ENCODE results near the gene BPIFA3. TPM values are rescaled to one million over a fixed set of nuclear protein-coding genes. Genes with fewer than 3 reads are reported as not detected.

Gene BPIFA3
- total RNA-seq, 1 donor from 2014 or later = not detected

GRCh38 chr20:33259371-33259770 lies 42.2 kb downstream of the BPIFA3 start:
- no peak for DNase-seq (ENCODE audit: low spot score)
- no peak for ATAC-seq

- DNase-seq (ENCODE audit: low spot score) (no peak), ATAC-seq (no peak)
Measured at GRCh38 chr20:33261465-33261864, 44.3 kb downstream of the BPIFA3 start.

GRCh38 chr20:33262658-33263065 lies 45.5 kb downstream of the BPIFA3 start:
- ATAC-seq = peak; percentile 68
- DNase-seq (ENCODE audit: low spot score) = no peak

GRCh38 chr20:33263784-33264183 lies 46.6 kb downstream of the BPIFA3 start:
- no peak for DNase-seq (ENCODE audit: low spot score)
- ATAC-seq = no peak

GRCh38 chr20:33267701-33268100 lies 50.5 kb downstream of the BPIFA3 start:
- ATAC-seq (peak; percentile 10), DNase-seq (ENCODE audit: low spot score) (no peak)

- no peak for DNase-seq (ENCODE audit: low spot score)
- ATAC-seq = no peak
Measured at GRCh38 chr20:33272155-33272873, 55.2 kb downstream of the BPIFA3 start.

GRCh38 chr20:33273117-33273851 lies 56.1 kb downstream of the BPIFA3 start:
- ATAC-seq (no peak), DNase-seq (ENCODE audit: low spot score) (no peak)

GRCh38 chr20:33275215-33275614 lies 58.1 kb downstream of the BPIFA3 start:
- no peak for DNase-seq (ENCODE audit: low spot score)
- no peak for ATAC-seq

- ATAC-seq = no peak
- DNase-seq (ENCODE audit: low spot score) = no peak
Measured at GRCh38 chr20:33275871-33276270, 58.7 kb downstream of the BPIFA3 start.

GRCh38 chr20:33276303-33277113 lies 59.4 kb downstream of the BPIFA3 start:
- DNase-seq (ENCODE audit: low spot score) (no peak), ATAC-seq (no peak)

Other genes with a start within 250 kb of the BPIFA3 start
- not detected for gene SUN5, start 212.9 kb upstream of the BPIFA3 start, total RNA-seq
- gene BPIFB2, start 209.6 kb upstream of the BPIFA3 start, total RNA-seq = 0.18 TPM
- gene BPIFB6, start 185.7 kb upstream of the BPIFA3 start, total RNA-seq = not detected
- gene BPIFB3, start 163.4 kb upstream of the BPIFA3 start, total RNA-seq = not detected
- gene BPIFB4, start 137.7 kb upstream of the BPIFA3 start, total RNA-seq = not detected
- not detected for gene BPIFA2, start 49.2 kb upstream of the BPIFA3 start, total RNA-seq
- not detected for gene BPIFA1, start 18.6 kb downstream of the BPIFA3 start, total RNA-seq
- gene BPIFB1, start 65.9 kb downstream of the BPIFA3 start, total RNA-seq = 0.18 TPM
- 17.0 TPM for gene CDK5RAP1, start 184.2 kb downstream of the BPIFA3 start, total RNA-seq
- 12.1 TPM for gene SNTA1, start 226.4 kb downstream of the BPIFA3 start, total RNA-seq

Measured in left lobe of liver (tissue), 2 donors.